Brain microvascular endothelial cell (primary cell): ENCODE results near the gene HCN4.

Experiments
- DNase-seq: peaks from one replicate; pipeline ENCODE4 v3.0.0-alpha.2; 2020
- H3K27ac ChIP-seq: fragments of 250-450 bp; sonication (Bioruptor Pico); 2 replicates; pipeline ENCODE4 v1.5.1; 2020; ENCODE audit warnings: mild to moderate bottlenecking, moderate library complexity
- H3K27me3 ChIP-seq: fragments of 250-450 bp; sonication (Bioruptor Pico); replicated peaks from 2 replicates; pipeline ENCODE4 v1.5.1; 2020; ENCODE audit warnings: mild to moderate bottlenecking
- H3K36me3 ChIP-seq: fragments of 250-450 bp; sonication (Bioruptor Pico); replicated peaks from 2 replicates; pipeline ENCODE4 v1.5.1; 2020; ENCODE audit warnings: mild to moderate bottlenecking
- H3K4me3 ChIP-seq: 2 replicates; pipeline ENCODE4 v1.5.1; 2011; ENCODE audit warnings: low read depth, mild to moderate bottlenecking, control low read depth, low read length, moderate library complexity
- in situ Hi-C: cut with HindIII; loops from 2 replicates; pipeline ENCODE4 v1.10.0; 2017; ENCODE audit warnings: low sequenced_read_pairs, low pct_ligation_motif_present
- TF ChIP-seq, protein P1 (sequence below): IDR thresholded peaks from 2 replicates; pipeline ENCODE4 v1.5.1; 2011; ENCODE audit warnings: low read depth, mild to moderate bottlenecking, moderate library complexity, low read length, control low read depth, inconsistent platforms; ENCODE audit errors: missing control alignments

HCN4 gene

DNA sequence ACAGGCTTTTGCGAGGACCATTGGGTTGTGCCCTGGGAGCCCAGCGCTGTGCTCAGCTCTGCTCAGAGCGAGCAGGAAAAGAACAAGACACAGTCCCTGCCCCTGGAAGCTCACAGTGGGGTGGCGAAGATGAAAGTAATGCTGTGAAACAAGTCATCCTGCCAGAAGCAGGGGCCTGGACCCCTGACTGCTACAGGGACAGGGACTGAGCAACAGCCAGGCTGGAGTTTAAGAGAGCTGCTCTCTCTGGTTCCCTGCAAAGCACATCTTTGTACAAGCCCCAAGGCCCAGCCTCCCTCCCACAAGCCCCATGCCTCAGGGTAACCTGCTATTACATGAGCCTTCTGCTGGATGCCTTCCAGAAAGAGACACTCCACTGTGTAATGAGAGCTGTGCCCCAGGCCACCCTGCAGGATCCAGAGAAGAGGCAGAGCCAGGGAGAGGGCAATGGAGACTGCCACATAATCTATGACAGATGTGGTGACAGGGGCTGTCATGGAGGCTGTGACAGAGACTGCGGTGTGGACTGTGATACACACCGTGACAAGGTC lies 7.1 kb upstream of the HCN4 start:
- H3K27me3 ChIP-seq: peaks cover 6% of the 10 kb centered on the region
- H3K4me3 ChIP-seq: no peak overlapping the region
- H3K27ac ChIP-seq: no peak overlapping the region
- no peaks in the 10 kb centered on the region for H3K36me3 ChIP-seq
- in situ Hi-C loops: no loop called here
- TF ChIP-seq, protein P1, sequence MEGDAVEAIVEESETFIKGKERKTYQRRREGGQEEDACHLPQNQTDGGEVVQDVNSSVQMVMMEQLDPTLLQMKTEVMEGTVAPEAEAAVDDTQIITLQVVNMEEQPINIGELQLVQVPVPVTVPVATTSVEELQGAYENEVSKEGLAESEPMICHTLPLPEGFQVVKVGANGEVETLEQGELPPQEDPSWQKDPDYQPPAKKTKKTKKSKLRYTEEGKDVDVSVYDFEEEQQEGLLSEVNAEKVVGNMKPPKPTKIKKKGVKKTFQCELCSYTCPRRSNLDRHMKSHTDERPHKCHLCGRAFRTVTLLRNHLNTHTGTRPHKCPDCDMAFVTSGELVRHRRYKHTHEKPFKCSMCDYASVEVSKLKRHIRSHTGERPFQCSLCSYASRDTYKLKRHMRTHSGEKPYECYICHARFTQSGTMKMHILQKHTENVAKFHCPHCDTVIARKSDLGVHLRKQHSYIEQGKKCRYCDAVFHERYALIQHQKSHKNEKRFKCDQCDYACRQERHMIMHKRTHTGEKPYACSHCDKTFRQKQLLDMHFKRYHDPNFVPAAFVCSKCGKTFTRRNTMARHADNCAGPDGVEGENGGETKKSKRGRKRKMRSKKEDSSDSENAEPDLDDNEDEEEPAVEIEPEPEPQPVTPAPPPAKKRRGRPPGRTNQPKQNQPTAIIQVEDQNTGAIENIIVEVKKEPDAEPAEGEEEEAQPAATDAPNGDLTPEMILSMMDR: no peak
- DNase-seq: no peak

GRCh38 chr15:73375012-73375411 lies 6.3 kb upstream of the HCN4 start:
- TF ChIP-seq, protein P1: no peak
- DNase-seq: no peak
- in situ Hi-C loops: no loop called here
- Histone ChIP-seq H3K36me3 (no peaks in the 10 kb centered on the region), H3K4me3 (no peak overlapping the region), H3K27me3 (peaks cover 14% of the 10 kb centered on the region), H3K27ac (no peak overlapping the region)

GRCh38 chr15:73374604-73375003 lies 5.8 kb upstream of the HCN4 start:
- Histone ChIP-seq H3K27ac (no peak overlapping the region), H3K27me3 (peaks cover 18% of the 10 kb centered on the region), H3K36me3 (no peaks in the 10 kb centered on the region), H3K4me3 (no peak overlapping the region)
- in situ Hi-C loops: no loop called here
- TF ChIP-seq, protein P1: no peak
- no peak for DNase-seq

- TF ChIP-seq, protein P1: no peak
- Histone ChIP-seq H3K27me3 (peaks cover 32% of the 10 kb centered on the region), H3K4me3 (no peak overlapping the region), H3K36me3 (no peaks in the 10 kb centered on the region), H3K27ac (no peak overlapping the region)
- in situ Hi-C loops: no loop called here
- no peak for DNase-seq
These were observed 4.5 kb upstream of the HCN4 start for GRCh38 chr15:73373221-73373620.

- in situ Hi-C loops: no loop called here
- no peak for DNase-seq
- peaks cover 46% of the 10 kb centered on the region for H3K27me3 ChIP-seq
- no peaks in the 10 kb centered on the region for H3K36me3 ChIP-seq
- H3K27ac ChIP-seq: no peak overlapping the region
- TF ChIP-seq, protein P1: no peak
- no peak overlapping the region for H3K4me3 ChIP-seq
These were observed 3.1 kb upstream of the HCN4 start for GRCh38 chr15:73371812-73372211.

DNA sequence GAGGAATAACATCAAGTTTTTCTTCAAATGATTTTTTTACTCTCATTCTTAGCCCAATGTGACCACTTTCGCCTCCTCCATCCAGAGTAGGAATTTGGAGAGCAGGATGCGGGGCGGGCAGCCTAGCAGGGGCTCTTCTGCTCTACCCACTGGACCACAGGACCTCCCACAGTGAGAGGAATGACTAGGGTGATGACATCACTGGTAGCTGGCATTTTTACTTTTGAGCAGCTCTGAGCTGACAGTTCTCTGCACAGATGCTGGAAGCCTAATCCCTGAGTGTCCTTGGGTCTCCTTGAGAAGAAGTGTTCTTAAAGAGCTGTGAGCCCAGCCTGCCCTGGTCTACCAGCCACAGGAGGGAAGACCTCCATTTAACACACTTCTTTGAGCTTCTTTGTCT lies 1.4 kb upstream of the HCN4 start:
- Histone ChIP-seq H3K27me3 (peaks cover 60% of the 10 kb centered on the region), H3K27ac (no peak overlapping the region), H3K36me3 (no peaks in the 10 kb centered on the region), H3K4me3 (no peak overlapping the region)
- TF ChIP-seq, protein P1: no peak
- no peak for DNase-seq
- in situ Hi-C loops: no loop called here
